ENCODE measurements around the gene ARAP1.

- no peak for TF ChIP-seq CTCF (IDR thresholded peaks at IDR 0.05 in 4 of 5, conservative IDR thresholded peaks at IDR 0.05 in 1 of 5)
- TF ChIP-seq POLR2A (IDR thresholded peaks at IDR 0.05) = no peak
Observed at GRCh38 chr11:72712168-72712751, 39.9 kb downstream of the ARAP1 start.

All from gastrocnemius medialis (tissue), 4 donors.